ENCODE data around the gene HPCA. TPM values are rescaled to one million over a fixed set of nuclear protein-coding genes. Genes with fewer than 3 reads are reported as not detected.

The HPCA gene
- total and polyA plus RNA-seq, 2 of the 13 experiments (the other 11 are each of a cell fraction or from before 2014, with no cell fraction given) = not detected

GRCh38 chr1:32886004-32886827, at the start of gene HPCA (continued):
- TF ChIP-seq ZBTB2 (CRISPR knock-in tag; IDR thresholded peaks at IDR 0.05; ENCODE audit: low read depth) (peak; percentile 83), GMEB1 (CRISPR knock-in tag; IDR thresholded peaks at IDR 0.05; ENCODE audit: borderline replicate concordance) (0 out of 2 replicates have a peak, but pooled peaks have one; percentile 35), POLR2G (IDR thresholded peaks at IDR 0.05; ENCODE audit: low read depth, low read length) (no peak), RORA (CRISPR knock-in tag; IDR thresholded peaks at IDR 0.05) (no peak), TFDP2 (CRISPR knock-in tag; IDR thresholded peaks at IDR 0.05) (peak; percentile 66), TAF15 (IDR thresholded peaks at IDR 0.05; ENCODE audit: low read depth, low read length, poor library complexity, severe bottlenecking) (no peak), HNF4A (CRISPR knock-in tag; IDR thresholded peaks at IDR 0.05) (no peak), ZFP36L2 (CRISPR knock-in tag; IDR thresholded peaks at IDR 0.05) (peak; percentile 98), MTA1 (CRISPR knock-in tag; IDR thresholded peaks at IDR 0.05; ENCODE audit: borderline replicate concordance) (0 out of 2 replicates have a peak, but pooled peaks have one; percentile 35), KAT2B (IDR thresholded peaks at IDR 0.05; ENCODE audit: borderline replicate concordance, low read depth, low read length) (no peak), RBM39 (IDR thresholded peaks at IDR 0.05; ENCODE audit: low read depth, low read length, poor library complexity, severe bottlenecking) (no peak), GMEB2 (CRISPR knock-in tag; IDR thresholded peaks at IDR 0.05; ENCODE audit: low read depth) (no peak), AGO2 (optimal IDR thresholded peaks at IDR 0.05; ENCODE audit: low read depth, low read length) (no peak), ARID3A (IDR thresholded peaks at IDR 0.05; ENCODE audit: low read depth, low read length) (no peak), EHMT2 (IDR thresholded peaks at IDR 0.05; ENCODE audit: borderline replicate concordance, low read depth, low read length) (peak; percentile 99), ZNF382 (CRISPR knock-in tag; IDR thresholded peaks at IDR 0.05; ENCODE audit: borderline replicate concordance) (no peak), ZNF460 (CRISPR knock-in tag; IDR thresholded peaks at IDR 0.05; ENCODE audit: borderline replicate concordance) (no peak)
